Skin of body (tissue), 2 donors: Measurements from ENCODE around the gene TTC21A. TPM values are rescaled to one million over a fixed set of nuclear protein-coding genes. Genes with fewer than 3 reads are reported as not detected.
A peak's percentile ranks its signal among the peaks of the same experiment; 100 is the strongest.

Source experiments
- DNase-seq: peaks from one replicate; lab custom pipeline; 2025; lab: John Stamatoyannopoulos, UW
- total RNA-seq: library from RNA; depleted of rRNA; stranded (reverse); fragments of >200 nt; gene quantifications from one replicate; pipeline ENCODE4 v1.2.3, GENCODE V29; 2014

Gene TTC21A
- total RNA-seq, 1 donor from 2014 or later: 4.3 TPM

- DNase-seq: no peak
Observed at GRCh38 chr3:39097716-39098472, 9.6 kb upstream of the TTC21A start.

- DNase-seq: no peak
Observed at GRCh38 chr3:39098473-39099000, 8.9 kb upstream of the TTC21A start.

GRCh38 chr3:39099242-39099641, 8.2 kb upstream of the TTC21A start:
- DNase-seq: no peak

GRCh38 chr3:39099738-39100499, 7.6 kb upstream of the TTC21A start:
- DNase-seq: no peak

- no peak for DNase-seq
Observed at GRCh38 chr3:39100500-39100886, 7.0 kb upstream of the TTC21A start.

GRCh38 chr3:39101022-39101689, 6.3 kb upstream of the TTC21A start:
- no peak for DNase-seq

- DNase-seq: no peak
Observed at GRCh38 chr3:39102504-39103323, 4.8 kb upstream of the TTC21A start.

GRCh38 chr3:39103324-39103693, 4.2 kb upstream of the TTC21A start:
- DNase-seq: no peak

GRCh38 chr3:39103791-39104552, 3.5 kb upstream of the TTC21A start:
- no peak for DNase-seq

GRCh38 chr3:39104961-39105686, 2.4 kb upstream of the TTC21A start:
- DNase-seq: no peak

GRCh38 chr3:39105687-39106063, 1.8 kb upstream of the TTC21A start:
- DNase-seq: no peak

GRCh38 chr3:39106281-39106811, 1.1 kb upstream of the TTC21A start:
- DNase-seq: no peak

GRCh38 chr3:39106851-39107387, 561 bp upstream of the TTC21A start:
- DNase-seq: peak; percentile 24

GRCh38 chr3:39108200-39108710, 775 bp downstream of the TTC21A start:
- DNase-seq: peak; percentile 3

- DNase-seq: no peak
Observed at GRCh38 chr3:39109086-39109485, 1.6 kb downstream of the TTC21A start.

GRCh38 chr3:39110041-39110639, 2.7 kb downstream of the TTC21A start:
- DNase-seq: no peak

- no peak for DNase-seq
Observed at GRCh38 chr3:39112113-39112512, 4.6 kb downstream of the TTC21A start.

- DNase-seq: no peak
Observed at GRCh38 chr3:39112535-39112934, 5.1 kb downstream of the TTC21A start.

GRCh38 chr3:39113291-39113690, 5.8 kb downstream of the TTC21A start:
- no peak for DNase-seq
